Measurements from ENCODE around the gene BTN1A1.

Gene BTN1A1

DNA sequence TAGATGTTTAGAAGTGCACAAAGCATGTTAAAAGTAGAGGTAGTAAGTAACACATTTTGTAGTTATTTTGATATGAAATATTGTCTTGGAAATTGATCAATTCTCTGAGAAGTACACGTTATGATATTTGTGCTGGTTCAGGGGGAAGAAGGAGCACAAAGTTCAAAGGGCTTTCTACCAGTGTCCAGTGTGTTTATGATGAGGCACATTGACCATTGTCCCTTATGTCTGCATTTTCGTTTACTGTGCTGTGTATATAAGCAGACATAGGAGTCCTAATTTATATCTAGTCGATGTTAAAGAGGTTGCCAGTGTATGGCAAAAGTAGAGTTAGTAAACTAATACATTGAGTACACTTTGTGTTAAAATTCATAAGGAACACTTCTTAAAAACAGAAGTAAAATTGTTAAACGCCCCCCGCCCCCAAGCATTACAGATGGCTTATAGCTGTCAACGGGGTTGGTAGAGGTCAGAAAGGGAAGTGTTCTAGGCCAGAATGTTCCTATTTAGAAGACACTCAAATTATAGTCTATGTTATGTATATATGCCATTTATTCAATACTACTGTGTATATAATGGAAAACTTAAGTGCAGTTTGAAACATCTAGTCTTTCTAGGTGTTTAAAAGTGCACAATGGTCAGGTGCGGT, 24.7 kb downstream of the BTN1A1 start:
- Histone ChIP-seq H3K9ac (ENCODE audit: insufficient read length) (no peak overlapping the region), H3K9me3 (ENCODE audit: low read depth, low read length) (no peaks in the 10 kb centered on the region), H3K27ac (no peak overlapping the region), H3K36me3 (ENCODE audit: insufficient read depth, low read length) (no peaks in the 10 kb centered on the region), H3K4me3 (no peak overlapping the region)
- TF ChIP-seq EZH2 (IDR thresholded peaks at IDR 0.05) = no peak
- no peak for TF ChIP-seq POLR2AphosphoS5 (IDR thresholded peaks at IDR 0.05; ENCODE audit: borderline replicate concordance, low read depth, low read length)
- TF ChIP-seq FOXP2 (optimal IDR thresholded peaks at IDR 0.05; ENCODE audit: control extremely low read depth, extremely low read length, insufficient read depth) = no peak
- no peak for DNase-seq (ENCODE audit: low read depth, low spot score)

GRCh38 chr6:26525838-26526237, 25.7 kb downstream of the BTN1A1 start:
- DNase-seq (ENCODE audit: low read depth, low spot score) = no peak
- no peak overlapping the region for H3K9ac ChIP-seq (ENCODE audit: insufficient read length)
- no peak overlapping the region for H3K4me3 ChIP-seq
- no peaks in the 10 kb centered on the region for H3K9me3 ChIP-seq (ENCODE audit: low read depth, low read length)
- no peaks in the 10 kb centered on the region for H3K36me3 ChIP-seq (ENCODE audit: insufficient read depth, low read length)
- no peak overlapping the region for H3K27ac ChIP-seq
- TF ChIP-seq EZH2 (IDR thresholded peaks at IDR 0.05) = no peak
- TF ChIP-seq POLR2AphosphoS5 (IDR thresholded peaks at IDR 0.05; ENCODE audit: borderline replicate concordance, low read depth, low read length) = no peak
- TF ChIP-seq FOXP2 (optimal IDR thresholded peaks at IDR 0.05; ENCODE audit: control extremely low read depth, extremely low read length, insufficient read depth) = no peak

DNA sequence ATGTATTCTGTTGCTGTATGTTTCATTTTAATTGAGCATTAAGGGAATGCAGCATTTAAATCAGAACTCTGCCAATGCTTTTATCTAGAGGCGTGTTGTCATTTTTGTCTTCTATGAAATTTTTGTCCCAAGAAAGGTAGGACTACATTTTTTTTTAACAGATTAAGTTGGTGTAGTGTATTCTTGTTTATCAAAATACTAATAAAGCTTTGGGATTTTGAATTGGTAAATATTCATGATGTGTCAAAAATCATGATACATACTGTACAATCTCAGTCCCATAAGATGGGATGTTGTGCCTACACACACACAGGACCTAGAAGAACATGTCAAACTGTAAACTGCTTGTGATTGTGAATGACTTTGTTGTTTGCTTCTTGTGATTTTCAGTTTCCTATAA, 26.8 kb downstream of the BTN1A1 start:
- no peaks in the 10 kb centered on the region for H3K36me3 ChIP-seq (ENCODE audit: insufficient read depth, low read length)
- TF ChIP-seq POLR2AphosphoS5 (IDR thresholded peaks at IDR 0.05; ENCODE audit: borderline replicate concordance, low read depth, low read length) = no peak

DNA sequence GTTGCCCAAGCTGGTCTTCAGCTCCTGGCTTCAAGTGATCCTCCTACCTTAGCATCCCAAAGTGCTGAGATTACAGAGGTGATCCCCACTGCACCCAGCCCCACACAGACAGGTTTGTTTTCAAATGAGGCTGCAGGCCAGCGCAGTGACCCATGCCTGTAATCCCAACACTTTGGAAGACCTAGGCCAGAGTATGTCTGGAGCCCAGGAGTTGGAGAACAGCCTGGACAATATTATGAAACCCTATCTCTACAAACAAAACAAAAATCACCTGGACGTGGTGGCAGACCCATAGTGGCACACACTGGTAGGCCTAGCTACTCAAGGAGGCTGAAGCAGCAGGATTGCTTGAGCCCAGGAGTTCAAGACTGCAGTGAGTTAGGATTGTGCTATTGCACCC, 30.1 kb downstream of the BTN1A1 start:
- no peak overlapping the region for H3K4me3 ChIP-seq
- no peak overlapping the region for H3K27ac ChIP-seq
- no peaks in the 10 kb centered on the region for H3K36me3 ChIP-seq (ENCODE audit: insufficient read depth, low read length)
- H3K9me3 ChIP-seq (ENCODE audit: low read depth, low read length) = no peaks in the 10 kb centered on the region
- H3K9ac ChIP-seq (ENCODE audit: insufficient read length) = no peak overlapping the region
- DNase-seq (ENCODE audit: low read depth, low spot score) = no peak
- no peak for TF ChIP-seq POLR2AphosphoS5 (IDR thresholded peaks at IDR 0.05; ENCODE audit: borderline replicate concordance, low read depth, low read length)
- TF ChIP-seq EZH2 (IDR thresholded peaks at IDR 0.05) = no peak
- no peak for TF ChIP-seq FOXP2 (optimal IDR thresholded peaks at IDR 0.05; ENCODE audit: control extremely low read depth, extremely low read length, insufficient read depth)

More for the DNA sequence above, 26.8 kb downstream of the BTN1A1 start:
- DNase-seq (ENCODE audit: low read depth, low spot score) = no peak
- H3K9me3 ChIP-seq (ENCODE audit: low read depth, low read length) = no peaks in the 10 kb centered on the region
- no peak overlapping the region for H3K9ac ChIP-seq (ENCODE audit: insufficient read length)
- H3K4me3 ChIP-seq = no peak overlapping the region
- H3K27ac ChIP-seq = no peak overlapping the region

DNA sequence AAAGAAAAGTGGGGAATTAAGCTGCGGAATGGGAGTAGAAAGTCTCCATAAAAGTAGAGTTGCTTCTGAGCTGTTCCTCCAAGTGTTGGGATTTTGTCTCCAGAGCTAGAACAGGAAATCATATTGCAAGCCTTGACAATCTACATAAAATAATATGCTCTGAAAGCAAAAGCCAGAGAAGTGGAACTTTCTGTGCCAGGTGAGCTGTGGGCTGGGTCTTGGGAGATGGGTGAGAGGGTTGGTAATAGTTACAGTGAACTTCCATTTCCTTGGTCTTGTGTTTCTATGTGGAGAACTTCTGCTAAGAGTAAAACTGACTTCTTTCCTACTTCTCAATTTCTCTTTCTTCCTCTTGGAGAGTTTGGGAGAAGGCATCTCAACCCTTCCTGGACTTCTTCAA, 31.8 kb downstream of the BTN1A1 start:
- Histone ChIP-seq H3K4me3 (no peak overlapping the region), H3K27ac (peak overlapping the region; percentile 22; the same call in 1 of the 2 replicates), H3K9ac (ENCODE audit: insufficient read length) (no peak overlapping the region)

DNA sequence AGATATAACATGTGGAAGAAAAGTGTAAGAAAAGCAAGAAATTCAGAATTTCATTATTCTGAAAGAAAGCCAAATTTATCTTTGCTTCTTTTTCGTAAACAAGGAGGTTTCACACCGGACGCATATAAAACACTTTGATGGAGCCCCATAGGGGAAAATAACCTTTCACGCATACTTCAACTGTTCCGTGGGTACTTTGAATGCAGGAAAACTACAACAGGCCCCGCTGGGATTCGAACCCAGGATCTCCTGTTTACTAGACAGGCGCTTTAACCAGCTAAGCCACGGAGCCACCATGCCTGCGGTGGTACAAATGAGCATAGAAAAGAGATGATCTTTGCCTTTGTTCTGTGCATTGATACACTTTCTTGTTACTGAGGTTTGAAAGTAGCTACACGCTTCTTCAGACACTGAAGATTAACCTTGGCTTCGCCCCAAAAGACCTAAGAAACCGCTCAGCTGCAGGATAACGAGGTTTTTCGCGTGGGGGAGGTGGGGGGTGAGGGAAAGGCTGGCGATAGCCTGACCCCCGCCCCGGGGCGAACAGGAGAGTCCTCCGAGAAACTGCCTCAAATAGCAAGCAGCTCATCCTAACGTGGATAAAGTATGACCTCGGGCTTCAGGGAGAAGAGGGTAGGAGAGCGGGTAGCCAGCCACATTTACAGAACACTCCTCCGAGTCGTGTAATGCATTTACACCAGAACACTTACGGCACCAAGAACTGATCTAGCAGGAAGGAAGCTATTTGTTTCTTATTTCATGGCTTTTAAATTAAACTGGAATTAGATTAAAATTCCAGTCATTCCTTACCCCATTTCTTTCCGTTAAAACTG, 32.8 kb downstream of the BTN1A1 start:
- peak; percentile 96 for DNase-seq (ENCODE audit: low read depth, low spot score)
- peak overlapping the region; percentile 83 for H3K9ac ChIP-seq (ENCODE audit: insufficient read length)
- H3K36me3 ChIP-seq (ENCODE audit: insufficient read depth, low read length) = no peaks in the 10 kb centered on the region
- TF ChIP-seq POLR2AphosphoS5 (IDR thresholded peaks at IDR 0.05; ENCODE audit: borderline replicate concordance, low read depth, low read length) (peak; percentile 10; the same call in 1 of the 2 replicates), EZH2 (IDR thresholded peaks at IDR 0.05) (no peak)
- H3K4me3 ChIP-seq = peak overlapping the region; percentile 85
- H3K27ac ChIP-seq = peak overlapping the region; percentile 88
- no peaks in the 10 kb centered on the region for H3K9me3 ChIP-seq (ENCODE audit: low read depth, low read length)

More for the DNA sequence above, 31.8 kb downstream of the BTN1A1 start:
- no peaks in the 10 kb centered on the region for H3K9me3 ChIP-seq (ENCODE audit: low read depth, low read length)
- DNase-seq (ENCODE audit: low read depth, low spot score) = no peak
- TF ChIP-seq POLR2AphosphoS5 (IDR thresholded peaks at IDR 0.05; ENCODE audit: borderline replicate concordance, low read depth, low read length) (no peak), EZH2 (IDR thresholded peaks at IDR 0.05) (no peak), FOXP2 (optimal IDR thresholded peaks at IDR 0.05; ENCODE audit: control extremely low read depth, extremely low read length, insufficient read depth) (no peak)
- H3K36me3 ChIP-seq (ENCODE audit: insufficient read depth, low read length) = no peaks in the 10 kb centered on the region

- peak overlapping the region; percentile 83 for H3K9ac ChIP-seq (ENCODE audit: insufficient read length)
- H3K27ac ChIP-seq = peak overlapping the region; percentile 88
- TF ChIP-seq EZH2 (IDR thresholded peaks at IDR 0.05) (no peak), FOXP2 (optimal IDR thresholded peaks at IDR 0.05; ENCODE audit: control extremely low read depth, extremely low read length, insufficient read depth) (no peak), POLR2AphosphoS5 (IDR thresholded peaks at IDR 0.05; ENCODE audit: borderline replicate concordance, low read depth, low read length) (no peak)
- no peaks in the 10 kb centered on the region for H3K9me3 ChIP-seq (ENCODE audit: low read depth, low read length)
- no peaks in the 10 kb centered on the region for H3K36me3 ChIP-seq (ENCODE audit: insufficient read depth, low read length)
- peak overlapping the region; percentile 85 for H3K4me3 ChIP-seq
- DNase-seq (ENCODE audit: low read depth, low spot score) = no peak
These were observed 33.4 kb downstream of the BTN1A1 start for GRCh38 chr6:26533532-26533931.

GRCh38 chr6:26534681-26535465, 34.8 kb downstream of the BTN1A1 start:
- DNase-seq (ENCODE audit: low read depth, low spot score) = no peak
- TF ChIP-seq EZH2 (IDR thresholded peaks at IDR 0.05) = no peak
- no peak for TF ChIP-seq POLR2AphosphoS5 (IDR thresholded peaks at IDR 0.05; ENCODE audit: borderline replicate concordance, low read depth, low read length)
- no peak for TF ChIP-seq FOXP2 (optimal IDR thresholded peaks at IDR 0.05; ENCODE audit: control extremely low read depth, extremely low read length, insufficient read depth)
- H3K36me3 ChIP-seq (ENCODE audit: insufficient read depth, low read length) = no peaks in the 10 kb centered on the region
- H3K9me3 ChIP-seq (ENCODE audit: low read depth, low read length) = no peaks in the 10 kb centered on the region
- H3K4me3 ChIP-seq = no peak overlapping the region
- no peak overlapping the region for H3K9ac ChIP-seq (ENCODE audit: insufficient read length)
- no peak overlapping the region for H3K27ac ChIP-seq
